Stomach smooth muscle (tissue), 2 donors: ENCODE data around the gene QRFPR.
"Not testable (repeated sequence)": the region's sequence is repeated elsewhere in the genome, so short reads cannot be mapped to it uniquely, and the experiment has no call there.

ENCODE experiments used
- H3K27ac ChIP-seq: one replicate; pipeline ENCODE4 v1.7.0; 2013; ENCODE audit warnings: mild to moderate bottlenecking, low read length, inconsistent platforms
- H3K27me3 ChIP-seq, 2 donors: one replicate each; pipeline ENCODE4 v1.7.0; 2013; ENCODE audit warnings: low read length in 2 of 2; ENCODE audit not compliant: insufficient read depth in 2 of 2, control insufficient read depth in 1 of 2
- H3K36me3 ChIP-seq, 2 donors: one replicate each; pipeline ENCODE4 v1.7.0; 2013; ENCODE audit warnings: low read length in 2 of 2; ENCODE audit not compliant: control insufficient read depth in 2 of 2, insufficient read depth in 2 of 2
- H3K4me1 ChIP-seq: one replicate; pipeline ENCODE4 v1.7.0; 2013; ENCODE audit warnings: low read length; ENCODE audit not compliant: control insufficient read depth, insufficient read depth
- H3K4me3 ChIP-seq, 2 donors: one replicate each; pipeline ENCODE4 v1.7.0; 2013; ENCODE audit warnings: low read length in 2 of 2
- H3K9ac ChIP-seq, 2 donors: one replicate each; pipeline ENCODE4 v1.7.0; 2013; ENCODE audit warnings: low read length in 2 of 2, mild to moderate bottlenecking in 1 of 2
- H3K9me3 ChIP-seq, 2 donors: one replicate each; pipeline ENCODE4 v1.7.0; 2013; ENCODE audit warnings: low read length in 2 of 2; ENCODE audit not compliant: control insufficient read depth in 2 of 2
- donor health status: healthy.
- donor health status: Pancreatic carcinoma.

QRFPR gene

DNA sequence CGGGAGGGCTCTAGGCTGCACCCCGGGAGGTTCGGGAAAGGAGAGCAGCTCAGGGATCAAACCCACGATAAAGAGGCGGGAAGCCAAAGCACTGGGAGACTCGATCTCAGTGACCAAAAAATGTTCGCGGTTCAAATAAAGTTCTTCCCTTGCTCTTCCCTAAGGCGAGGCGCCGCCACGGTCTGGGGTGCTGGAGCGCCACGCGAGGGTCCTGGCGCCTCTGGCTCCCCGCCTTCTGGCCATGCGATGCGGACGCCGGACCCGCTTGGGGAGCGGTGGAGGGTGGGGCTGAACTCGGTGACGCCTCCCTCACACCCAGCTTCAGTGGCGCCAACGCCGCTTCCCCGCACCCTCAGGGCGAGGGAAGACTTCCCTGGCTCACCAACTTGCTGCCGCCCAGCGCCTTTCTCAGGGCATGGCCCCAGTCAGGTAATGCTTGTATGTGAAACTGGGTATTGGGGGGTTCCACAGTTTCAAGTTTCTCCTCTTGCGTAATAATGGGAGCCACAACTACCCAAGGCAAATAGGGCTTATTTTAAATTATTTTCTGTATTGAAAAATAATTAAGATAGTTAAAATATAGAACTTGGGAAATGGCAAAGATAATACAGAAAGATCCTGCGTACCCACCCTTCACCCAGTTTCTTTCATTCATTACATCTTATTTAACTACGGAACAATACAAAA is at the start of gene QRFPR:
Gene QRFPR (minus strand): TSS at position 243 of the 687 bp plus-strand sequence. CDS start 371 bp downstream, outside the sequence.
- H3K27me3 ChIP-seq = peaks cover 23 to 26% of the 10 kb centered on the region in 2 donors
- no peak within 1 kb of the TSS for H3K27ac ChIP-seq
- H3K4me1 ChIP-seq = peaks cover 8% of the 10 kb centered on the region
- no peaks in the 10 kb centered on the region for H3K9me3 ChIP-seq
- no peaks in the 10 kb centered on the region for H3K36me3 ChIP-seq
- peak within 1 kb of the TSS; percentile 58 to 66 for H3K4me3 ChIP-seq
- H3K9ac ChIP-seq = no peak within 1 kb of the TSS

GRCh38 chr4:121428721-121429120 is 47.9 kb upstream of the QRFPR start:
- no peaks in the 10 kb centered on the region for H3K4me1 ChIP-seq
- H3K9ac ChIP-seq = no peak overlapping the region
- no peaks in the 10 kb centered on the region for H3K27me3 ChIP-seq
- H3K27ac ChIP-seq = no peak overlapping the region
- H3K4me3 ChIP-seq = no peak overlapping the region
- no peaks in the 10 kb centered on the region for H3K36me3 ChIP-seq
- no peaks in the 10 kb centered on the region for H3K9me3 ChIP-seq

DNA sequence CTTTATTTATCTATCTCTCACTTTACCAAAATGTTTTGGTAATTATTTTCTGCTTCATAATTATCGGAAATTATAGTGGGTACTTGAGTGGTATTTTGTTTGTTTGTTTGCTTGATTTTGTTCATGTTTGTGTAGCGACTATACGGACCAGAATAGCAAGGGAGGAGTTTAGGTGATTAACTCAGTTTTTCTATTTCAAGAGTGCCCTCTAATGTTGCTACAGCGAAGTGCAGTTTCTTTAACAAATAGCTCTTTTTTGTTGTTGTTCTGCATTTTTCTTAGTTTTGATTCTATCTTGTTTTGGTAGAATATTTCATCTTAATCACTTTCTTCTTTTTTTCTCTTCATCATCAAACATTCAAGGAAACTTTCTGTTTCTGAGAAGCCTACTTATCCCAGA is 40.8 kb upstream of the QRFPR start:
- Histone ChIP-seq H3K9me3 (no peaks in the 10 kb centered on the region), H3K9ac (no peak overlapping the region), H3K4me1 (no peaks in the 10 kb centered on the region), H3K4me3 (no peak overlapping the region), H3K27me3 (no peaks in the 10 kb centered on the region), H3K27ac (no peak overlapping the region), H3K36me3 (no peaks in the 10 kb centered on the region)

- no peaks in the 10 kb centered on the region for H3K9me3 ChIP-seq
- H3K4me1 ChIP-seq = no peaks in the 10 kb centered on the region
- H3K27me3 ChIP-seq = no peaks in the 10 kb centered on the region
- no peaks in the 10 kb centered on the region for H3K36me3 ChIP-seq
- no peak overlapping the region for H3K9ac ChIP-seq
- no peak overlapping the region for H3K27ac ChIP-seq
- H3K4me3 ChIP-seq = no peak overlapping the region
These were observed 30.4 kb upstream of the QRFPR start for GRCh38 chr4:121411151-121411744.

GRCh38 chr4:121408567-121408966 is 27.7 kb upstream of the QRFPR start:
- not testable (repeated sequence) for H3K4me1 ChIP-seq, H3K36me3 ChIP-seq, H3K27ac ChIP-seq, H3K27me3 ChIP-seq, H3K9me3 ChIP-seq, H3K9ac ChIP-seq, H3K4me3 ChIP-seq

GRCh38 chr4:121400632-121401031 is 19.8 kb upstream of the QRFPR start:
- no peaks in the 10 kb centered on the region for H3K9me3 ChIP-seq
- no peak overlapping the region for H3K4me3 ChIP-seq
- H3K36me3 ChIP-seq = no peaks in the 10 kb centered on the region
- H3K9ac ChIP-seq = no peak overlapping the region
- no peaks in the 10 kb centered on the region for H3K27me3 ChIP-seq
- H3K27ac ChIP-seq = no peak overlapping the region
- H3K4me1 ChIP-seq = peaks cover 5% of the 10 kb centered on the region

GRCh38 chr4:121397941-121398601 is 17.3 kb upstream of the QRFPR start:
- Histone ChIP-seq H3K36me3 (no peaks in the 10 kb centered on the region), H3K9ac (no peak overlapping the region), H3K4me3 (peak overlapping the region in 1 of 2 donors; percentile 15), H3K9me3 (no peaks in the 10 kb centered on the region), H3K4me1 (peaks cover 5% of the 10 kb centered on the region), H3K27ac (peak overlapping the region; percentile 49), H3K27me3 (no peaks in the 10 kb centered on the region)

DNA sequence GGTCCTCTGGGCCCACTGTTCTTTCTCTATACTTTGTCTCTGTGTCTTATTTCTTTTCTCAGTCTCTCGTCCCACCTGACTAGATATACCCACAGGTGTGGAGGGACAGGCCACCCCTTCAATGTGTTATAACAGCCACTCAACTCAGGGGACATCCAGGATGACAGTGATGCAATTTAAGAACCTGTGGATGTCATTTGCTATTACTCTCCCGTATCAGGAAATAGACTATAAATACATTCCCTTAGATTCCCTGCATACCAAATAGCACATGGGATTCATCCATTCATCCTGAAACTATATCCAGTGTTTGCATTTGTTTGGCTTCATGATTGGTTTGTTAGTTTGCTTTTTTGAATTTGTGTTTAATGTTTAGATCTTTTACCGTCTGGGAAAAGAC is 16.6 kb upstream of the QRFPR start:
- no peaks in the 10 kb centered on the region for H3K9me3 ChIP-seq
- H3K9ac ChIP-seq = no peak overlapping the region
- no peak overlapping the region for H3K27ac ChIP-seq
- no peaks in the 10 kb centered on the region for H3K36me3 ChIP-seq
- H3K4me1 ChIP-seq = peaks cover 8% of the 10 kb centered on the region
- no peak overlapping the region for H3K4me3 ChIP-seq
- no peaks in the 10 kb centered on the region for H3K27me3 ChIP-seq

DNA sequence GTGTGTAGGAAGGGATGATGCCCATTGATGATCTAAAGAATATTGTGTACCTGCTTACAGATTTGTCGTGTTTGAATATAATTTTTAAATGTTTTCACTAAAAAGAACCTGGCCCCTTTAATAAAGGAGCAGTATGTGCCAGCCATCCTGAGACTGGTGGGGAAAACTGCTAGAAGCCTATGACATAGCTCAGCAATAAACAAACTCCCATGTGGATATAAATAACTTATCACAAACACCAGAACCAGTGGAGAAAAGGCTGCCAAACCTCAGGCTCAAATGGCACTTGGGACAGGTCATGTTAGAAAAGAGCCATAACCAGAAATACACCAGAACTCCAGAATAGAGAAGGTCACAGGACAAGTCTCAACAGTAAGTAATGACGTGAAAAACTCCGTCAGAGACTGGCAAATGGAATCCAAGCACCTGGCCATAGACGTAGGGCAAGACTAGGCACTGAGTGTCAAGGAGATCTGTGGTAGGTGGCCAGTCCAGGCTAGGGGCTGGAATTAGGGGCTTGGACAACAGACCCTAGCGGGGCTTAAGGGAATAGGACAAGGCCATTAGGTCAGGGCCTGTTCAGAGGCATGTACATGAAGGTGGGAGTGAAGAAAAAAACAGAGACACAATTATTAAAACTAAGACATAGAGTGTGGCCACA is 11.7 kb upstream of the QRFPR start:
- Histone ChIP-seq H3K4me3 (no peak overlapping the region), H3K36me3 (no peaks in the 10 kb centered on the region), H3K27ac (no peak overlapping the region), H3K9ac (no peak overlapping the region), H3K4me1 (peaks cover 7% of the 10 kb centered on the region), H3K27me3 (no peaks in the 10 kb centered on the region), H3K9me3 (no peaks in the 10 kb centered on the region)

GRCh38 chr4:121390335-121390734 is 9.5 kb upstream of the QRFPR start:
- H3K27ac ChIP-seq = no peak overlapping the region
- no peaks in the 10 kb centered on the region for H3K36me3 ChIP-seq
- H3K4me3 ChIP-seq = no peak overlapping the region
- H3K27me3 ChIP-seq = no peaks in the 10 kb centered on the region
- no peak overlapping the region for H3K9ac ChIP-seq
- H3K9me3 ChIP-seq = no peaks in the 10 kb centered on the region
- H3K4me1 ChIP-seq = peaks cover 7% of the 10 kb centered on the region
